Effector CD8-positive, alpha-beta T cell (primary cell): ENCODE results near the gene TBX2.

ENCODE experiments used
- DNase-seq: peaks from one replicate; lab custom pipeline; 2025; lab: John Stamatoyannopoulos, UW

Gene TBX2

DNA sequence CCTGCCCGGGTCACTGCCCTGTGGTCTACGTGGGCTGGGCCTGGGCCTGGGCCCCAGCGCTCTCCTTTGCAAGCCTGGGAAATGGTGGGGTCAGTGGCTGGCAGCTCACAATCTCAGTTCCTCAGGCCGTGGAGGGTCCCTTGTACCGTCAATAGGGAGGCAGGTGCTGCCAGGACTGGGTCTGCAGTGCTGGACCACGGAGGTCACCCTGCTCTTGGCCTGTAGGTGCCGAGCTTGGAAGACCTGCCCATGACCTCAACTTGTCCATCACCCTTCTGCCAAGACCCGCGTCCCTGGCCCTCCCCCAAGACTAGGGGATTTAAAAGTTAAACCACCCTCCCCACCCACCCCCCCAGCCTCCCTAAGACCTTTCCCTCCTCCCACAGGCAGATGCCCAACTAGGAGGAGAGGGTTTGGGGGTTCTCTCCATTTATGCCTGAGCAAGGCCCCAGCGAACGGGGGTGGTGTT, 2.5 kb downstream of the TBX2 start:
- DNase-seq: no peak

GRCh38 chr17:61402978-61403800, 3.5 kb downstream of the TBX2 start:
- no peak for DNase-seq

- DNase-seq: no peak
Observed at GRCh38 chr17:61403801-61404662, 4.4 kb downstream of the TBX2 start.

GRCh38 chr17:61404663-61404912, 4.9 kb downstream of the TBX2 start:
- DNase-seq: no peak

DNA sequence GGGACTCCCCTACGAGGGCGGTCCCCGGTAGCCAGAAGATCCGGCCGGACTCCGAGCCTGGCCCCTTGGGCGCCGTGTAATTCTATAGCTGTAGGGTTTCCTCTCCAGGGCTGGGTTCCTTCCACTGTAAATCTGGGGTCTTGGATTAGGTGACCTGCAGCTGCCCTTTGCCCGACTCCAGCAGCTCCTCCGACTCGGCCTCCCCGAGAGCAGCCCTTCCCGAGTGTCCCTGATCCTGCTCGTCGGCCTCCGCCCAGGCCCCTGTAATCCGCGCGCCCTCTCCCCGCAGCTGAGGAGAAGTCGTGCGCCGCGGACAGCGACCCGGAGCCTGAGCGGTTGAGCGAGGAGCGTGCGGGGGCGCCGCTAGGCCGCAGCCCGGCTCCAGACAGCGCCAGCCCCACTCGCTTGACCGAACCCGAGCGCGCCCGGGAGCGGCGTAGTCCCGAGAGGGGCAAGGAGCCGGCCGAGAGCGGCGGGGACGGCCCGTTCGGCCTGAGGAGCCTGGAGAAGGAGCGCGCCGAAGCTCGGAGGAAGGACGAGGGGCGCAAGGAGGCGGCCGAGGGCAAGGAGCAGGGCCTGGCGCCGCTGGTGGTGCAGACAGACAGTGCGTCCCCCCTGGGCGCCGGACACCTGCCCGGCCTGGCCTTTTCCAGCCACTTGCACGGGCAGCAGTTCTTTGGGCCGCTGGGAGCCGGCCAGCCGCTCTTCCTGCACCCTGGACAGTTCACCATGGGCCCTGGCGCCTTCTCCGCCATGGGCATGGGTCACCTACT, 5.5 kb downstream of the TBX2 start:
- DNase-seq: no peak

DNA sequence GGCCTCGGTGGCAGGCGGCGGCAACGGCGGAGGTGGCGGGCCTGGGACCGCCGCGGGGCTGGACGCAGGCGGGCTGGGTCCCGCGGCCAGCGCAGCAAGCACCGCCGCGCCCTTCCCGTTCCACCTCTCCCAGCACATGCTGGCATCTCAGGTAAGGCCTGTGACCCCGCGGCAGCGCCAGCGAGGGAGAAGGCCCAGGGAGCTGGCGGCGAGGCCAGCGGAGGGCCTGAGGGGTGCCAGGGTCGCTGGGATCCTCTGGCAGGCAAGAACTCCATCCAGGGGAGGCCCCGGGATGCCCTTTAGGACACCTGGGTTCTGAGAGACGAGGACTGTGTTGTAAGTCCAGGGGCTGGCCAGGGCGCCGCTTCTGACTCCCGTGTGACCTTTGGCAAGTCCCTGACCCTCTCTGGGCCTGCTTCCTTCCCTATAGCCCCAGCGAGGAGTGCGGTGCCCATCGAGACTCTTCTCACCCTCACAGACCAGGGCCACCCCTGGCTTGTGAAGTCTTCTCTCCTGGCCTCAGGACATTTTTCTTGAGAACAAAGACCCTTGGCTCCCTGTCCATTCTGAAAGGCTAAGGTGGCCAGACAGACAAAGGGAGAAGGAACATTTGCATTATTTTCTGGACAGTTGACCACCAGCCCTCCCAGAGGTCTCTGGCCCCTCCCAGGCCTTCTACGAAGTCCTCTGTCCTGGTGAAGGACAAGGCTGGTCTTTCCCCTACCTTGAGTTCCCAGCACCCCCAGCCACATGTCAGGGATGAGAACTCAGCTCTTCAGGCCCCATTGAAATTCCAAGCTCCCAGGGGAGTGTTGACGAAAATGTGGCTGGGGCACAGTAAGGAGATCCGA, 6.3 kb downstream of the TBX2 start:
- DNase-seq: no peak

GRCh38 chr17:61406537-61406845, 6.8 kb downstream of the TBX2 start:
- DNase-seq: no peak

DNA sequence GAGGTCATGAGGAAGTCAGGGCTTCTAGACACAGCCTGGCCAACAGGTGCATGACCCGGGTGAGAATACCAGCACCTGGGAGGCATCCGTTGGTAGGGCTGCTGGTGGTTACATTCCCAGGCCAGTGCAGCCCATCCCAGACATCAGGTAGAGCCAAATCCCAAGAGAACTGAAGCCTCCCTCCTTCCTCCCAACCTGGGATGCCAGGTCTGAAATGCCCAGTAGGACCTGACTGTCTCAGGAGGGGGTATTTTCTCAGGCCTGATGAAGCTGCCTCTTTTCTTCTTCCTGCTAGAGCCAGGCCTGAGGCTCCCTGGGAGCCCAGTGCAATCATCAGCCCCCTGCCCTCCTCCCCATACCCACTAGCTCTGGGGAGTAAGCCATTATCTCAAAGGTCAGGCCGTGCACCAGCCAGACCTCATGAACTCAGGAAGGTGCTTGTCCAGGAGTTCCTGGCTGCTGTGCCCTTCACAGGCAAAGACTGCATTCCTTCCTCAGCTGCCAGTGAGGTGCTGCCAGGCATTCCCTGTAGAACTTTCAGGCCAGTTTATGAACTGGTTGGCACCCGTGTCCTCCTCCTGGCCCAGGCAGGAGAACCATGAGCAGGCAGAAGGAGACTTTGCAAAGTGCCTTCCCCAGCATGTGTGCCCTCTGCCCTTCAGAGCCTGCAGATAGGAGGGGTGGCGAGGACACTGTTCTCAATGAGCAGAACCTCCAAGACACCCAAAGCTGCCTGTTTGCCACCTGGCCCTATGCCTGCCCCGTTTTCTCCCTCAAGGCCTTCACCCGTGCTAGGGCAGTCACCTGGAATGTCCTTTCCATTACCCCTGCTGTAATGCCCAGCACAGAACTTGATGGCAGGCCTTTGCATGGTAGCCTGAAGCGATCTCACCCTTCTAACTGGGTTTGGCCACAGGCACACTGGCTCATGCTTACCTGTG, 7.6 kb downstream of the TBX2 start:
- no peak for DNase-seq

GRCh38 chr17:61408151-61409041, 8.8 kb downstream of the TBX2 start:
- no peak for DNase-seq

DNA sequence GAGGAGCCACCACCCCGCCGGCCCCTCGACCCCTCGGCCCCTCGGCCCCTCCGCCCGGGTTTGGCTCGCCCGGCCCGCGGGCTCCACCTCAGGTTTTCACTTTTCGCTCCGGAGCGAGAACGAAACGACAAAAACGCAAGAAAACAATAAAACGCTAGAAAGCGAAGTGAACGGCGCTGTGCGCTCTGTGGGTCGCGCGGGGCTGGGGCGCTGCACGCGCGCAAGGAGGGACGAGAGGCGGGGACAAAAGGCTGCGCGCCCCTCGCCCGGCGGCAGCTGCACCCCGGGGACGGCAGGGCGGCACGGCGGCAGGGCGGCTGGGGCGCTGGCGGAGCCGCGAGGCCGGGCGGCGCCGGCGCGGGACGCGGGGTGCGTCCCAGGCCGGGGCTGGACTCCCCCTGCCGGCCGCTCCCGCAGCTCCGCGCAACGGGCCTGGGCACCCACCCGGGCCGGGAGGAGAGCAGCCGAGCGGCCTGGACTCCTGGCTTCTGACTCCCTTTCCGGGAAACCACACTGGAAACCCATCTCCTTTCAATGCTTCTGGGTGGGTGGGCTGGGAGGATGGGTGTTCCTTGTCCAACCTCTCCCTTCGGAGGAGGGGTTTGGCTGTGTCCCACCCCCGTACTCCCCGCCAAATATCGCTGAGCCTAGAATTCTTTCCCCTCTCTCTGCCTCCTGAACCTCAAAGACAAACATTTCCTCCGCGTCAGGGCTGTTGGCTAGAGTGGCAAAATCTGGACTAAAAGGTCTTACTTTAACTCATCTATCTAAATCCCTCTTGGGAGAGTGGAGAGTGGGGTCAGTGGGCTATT, 9.9 kb downstream of the TBX2 start:
- peak; percentile 12 for DNase-seq

DNA sequence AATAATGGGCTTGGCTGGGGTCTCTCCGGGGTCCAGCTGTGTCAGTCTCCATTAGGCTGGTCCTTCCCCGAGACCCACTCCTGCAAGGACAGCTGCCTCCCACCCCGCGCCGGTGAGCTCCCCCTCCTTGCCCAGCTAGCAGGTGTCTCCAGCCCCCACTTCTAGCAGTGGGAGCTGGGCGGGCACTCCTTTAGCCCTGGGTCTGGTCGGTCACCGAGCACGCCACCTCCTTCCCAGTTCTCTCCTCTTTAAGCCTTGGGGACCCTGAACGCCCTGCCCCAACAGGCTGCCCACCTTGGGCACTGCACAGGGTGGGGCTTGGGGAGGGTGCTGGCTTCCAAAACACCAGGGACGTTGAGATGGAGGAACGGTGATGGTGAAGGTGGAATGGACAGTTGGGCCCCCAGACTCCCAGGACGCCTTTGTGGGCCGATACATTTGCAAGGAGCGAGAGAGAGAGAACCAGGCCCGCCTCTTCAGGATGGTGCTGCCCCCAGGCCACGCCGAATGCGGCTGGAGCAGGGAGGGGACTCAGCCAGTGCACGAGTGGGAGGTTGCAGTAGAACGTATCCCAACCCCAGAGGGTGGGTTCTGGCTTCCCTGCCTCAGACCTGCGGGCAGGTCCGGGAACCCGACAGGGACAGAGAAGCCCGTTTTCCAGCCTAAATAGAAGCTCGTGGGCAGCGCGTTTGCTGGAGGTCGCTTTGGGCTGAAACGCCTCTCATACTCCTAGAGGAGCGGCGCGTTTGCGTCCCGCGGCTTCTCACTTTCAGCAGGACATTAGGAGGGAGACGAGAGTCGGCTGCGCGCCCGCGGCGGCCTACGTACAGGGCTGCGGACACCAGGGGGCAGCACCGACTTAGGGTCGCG, 10.7 kb downstream of the TBX2 start:
- DNase-seq: peak; percentile 65

DNA sequence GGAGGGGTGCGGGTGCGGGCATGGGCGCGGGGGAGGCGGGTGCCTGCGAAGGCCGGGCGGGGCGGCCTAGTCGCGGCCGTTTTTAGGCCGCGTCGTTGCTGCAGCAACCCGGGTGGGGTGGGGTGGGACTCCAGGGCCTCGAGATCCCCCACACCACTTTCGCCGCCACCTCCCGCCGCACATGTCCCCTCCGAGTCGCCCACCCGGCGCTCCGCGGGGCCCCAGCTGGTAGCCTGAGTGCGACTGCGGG, 11.3 kb downstream of the TBX2 start:
- no peak for DNase-seq

GRCh38 chr17:61411261-61412142, 11.9 kb downstream of the TBX2 start:
- no peak for DNase-seq

GRCh38 chr17:61412143-61412859, 12.7 kb downstream of the TBX2 start:
- peak; percentile 65 for DNase-seq

GRCh38 chr17:61412860-61413660, 13.4 kb downstream of the TBX2 start:
- no peak for DNase-seq
